Activated CD4-positive, CD25-positive, alpha-beta regulatory T cell (primary cell): Measurements from ENCODE around the gene ITM2C.

Source experiments
- DNase-seq, 4 experiments: peaks; one replicate each; lab custom pipeline; 2025; lab: John Stamatoyannopoulos, UW

The ITM2C gene

DNA sequence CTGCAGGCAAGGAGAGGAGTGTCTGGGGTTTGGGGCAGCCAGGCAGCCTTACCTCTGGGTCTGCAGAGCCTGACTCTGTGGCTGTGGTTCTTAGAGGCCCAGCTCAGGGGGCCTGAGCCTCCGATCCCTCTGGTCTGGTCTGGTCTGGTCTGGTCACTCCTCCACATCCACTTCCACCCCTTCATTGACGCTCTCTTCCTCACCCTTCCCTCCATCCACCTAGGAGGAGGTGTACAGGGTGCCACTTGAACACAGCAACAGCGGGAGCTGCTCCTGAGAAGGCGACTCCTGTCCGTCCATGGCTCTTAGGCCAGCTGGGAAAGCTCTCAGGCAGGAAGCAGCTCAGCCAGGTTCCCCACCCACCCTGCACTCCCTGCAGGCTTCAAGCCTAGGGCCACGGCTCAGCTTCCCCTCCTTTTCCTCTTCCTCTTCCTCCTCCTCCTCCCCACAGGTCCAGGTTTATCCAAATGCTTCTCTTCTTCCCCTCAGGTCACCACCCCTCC is 43.4 kb downstream of the ITM2C start:
- DNase-seq: no peak

GRCh38 chr2:230908595-230909191 is 44.0 kb downstream of the ITM2C start:
- DNase-seq: no peak

DNA sequence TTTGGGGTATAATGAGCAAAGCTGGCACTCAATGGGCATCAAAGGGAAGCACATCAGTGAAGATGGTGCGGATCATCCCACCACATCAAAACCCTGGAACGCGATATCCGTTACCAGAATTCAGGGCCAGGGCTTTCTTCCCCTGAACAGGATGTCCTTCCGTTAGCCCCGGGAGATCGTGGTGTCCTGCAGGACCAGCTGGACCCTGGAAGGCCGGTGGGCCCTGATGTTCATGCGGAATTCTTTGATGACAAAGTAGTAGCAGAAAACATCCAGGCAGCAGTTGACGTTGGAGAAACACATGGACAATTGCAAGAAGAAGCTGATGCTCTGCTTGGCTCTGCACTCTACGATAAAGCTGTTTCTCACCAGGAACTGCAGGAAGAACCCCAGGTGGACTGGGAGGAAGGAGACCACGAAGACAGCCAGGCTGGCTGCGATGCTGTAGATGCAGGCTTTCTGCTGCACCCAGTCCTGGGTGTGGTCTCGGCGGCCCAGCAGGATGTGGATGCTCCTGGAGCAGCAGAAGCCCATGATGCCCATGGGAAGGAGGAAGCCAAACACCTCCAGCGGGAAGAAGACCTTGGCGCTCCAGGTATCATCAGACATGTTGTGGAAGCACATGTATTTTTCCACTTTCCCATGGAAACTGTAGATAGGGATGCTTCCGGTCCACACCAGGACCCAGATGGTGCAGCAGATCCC is 45.3 kb downstream of the ITM2C start:
- DNase-seq: no peak

- DNase-seq: no peak
These were observed 45.9 kb downstream of the ITM2C start for GRCh38 chr2:230910546-230911177.

- no peak for DNase-seq
These were observed 47.3 kb downstream of the ITM2C start for GRCh38 chr2:230912046-230912445.

GRCh38 chr2:230912724-230913123 is 48.0 kb downstream of the ITM2C start:
- DNase-seq: no peak

GRCh38 chr2:230913406-230914143 is 48.8 kb downstream of the ITM2C start:
- no peak for DNase-seq

GRCh38 chr2:230914886-230915285 is 50.1 kb downstream of the ITM2C start:
- no peak for DNase-seq

DNA sequence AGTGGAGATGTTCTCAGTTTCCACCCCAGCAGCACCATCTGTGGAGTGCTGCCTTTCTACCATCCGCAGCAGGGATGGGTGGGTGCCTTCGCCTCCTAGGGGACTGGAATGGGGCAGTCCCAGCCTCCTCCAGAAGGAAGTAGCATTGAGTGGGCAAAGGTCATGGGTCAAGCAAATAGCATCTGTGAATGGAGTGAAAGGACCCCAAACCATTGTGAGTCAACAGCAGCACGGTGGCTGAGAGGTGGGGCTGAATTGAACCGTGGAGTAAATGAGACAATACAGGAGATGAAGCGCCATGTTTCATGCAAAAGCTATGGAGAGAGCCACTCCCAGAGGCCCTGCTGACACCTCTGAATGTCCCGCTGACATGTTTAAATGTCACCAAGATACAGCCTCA is 50.6 kb downstream of the ITM2C start:
- DNase-seq: no peak

- DNase-seq: no peak
These were observed 51.5 kb downstream of the ITM2C start for GRCh38 chr2:230916218-230916617.

DNA sequence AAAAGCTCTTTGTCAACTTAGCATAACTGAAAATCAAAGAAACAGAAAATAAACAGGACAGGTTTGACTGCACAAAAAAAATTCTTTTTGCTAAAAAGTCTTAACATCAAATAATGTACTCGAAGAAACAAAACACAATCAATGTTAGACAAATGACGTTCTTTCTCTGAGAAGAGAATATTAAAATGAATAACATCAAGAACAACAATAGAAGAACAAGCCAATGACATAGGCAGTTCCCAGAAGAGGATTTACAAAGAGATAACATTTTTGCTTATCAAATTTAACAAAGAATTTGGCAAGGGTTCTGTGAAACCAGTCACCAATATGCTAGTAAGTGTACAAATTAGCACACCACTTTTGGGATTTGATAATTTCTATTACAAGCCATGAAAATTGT is 54.5 kb downstream of the ITM2C start:
- no peak for DNase-seq

- no peak for DNase-seq
These were observed 54.9 kb downstream of the ITM2C start for GRCh38 chr2:230919681-230920080.

DNA sequence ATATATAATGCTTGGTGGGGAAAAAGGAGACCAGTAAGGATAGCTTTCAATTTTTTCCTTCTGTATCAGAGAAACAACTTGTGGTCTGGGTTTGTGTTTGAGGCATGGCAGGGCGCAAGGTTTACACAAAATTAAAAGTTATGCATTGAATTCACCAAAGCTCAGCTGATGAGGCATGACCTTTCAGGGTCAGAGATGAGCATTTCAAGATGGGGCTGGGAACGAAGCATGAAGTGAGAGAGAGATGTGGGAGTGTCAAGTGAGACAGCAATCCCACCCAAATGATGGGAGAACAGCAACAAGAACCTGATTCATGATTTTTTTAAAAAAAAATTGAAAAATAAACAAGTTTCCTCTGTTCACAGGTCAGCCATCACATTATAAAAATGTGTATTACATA is 55.4 kb downstream of the ITM2C start:
- no peak for DNase-seq

DNA sequence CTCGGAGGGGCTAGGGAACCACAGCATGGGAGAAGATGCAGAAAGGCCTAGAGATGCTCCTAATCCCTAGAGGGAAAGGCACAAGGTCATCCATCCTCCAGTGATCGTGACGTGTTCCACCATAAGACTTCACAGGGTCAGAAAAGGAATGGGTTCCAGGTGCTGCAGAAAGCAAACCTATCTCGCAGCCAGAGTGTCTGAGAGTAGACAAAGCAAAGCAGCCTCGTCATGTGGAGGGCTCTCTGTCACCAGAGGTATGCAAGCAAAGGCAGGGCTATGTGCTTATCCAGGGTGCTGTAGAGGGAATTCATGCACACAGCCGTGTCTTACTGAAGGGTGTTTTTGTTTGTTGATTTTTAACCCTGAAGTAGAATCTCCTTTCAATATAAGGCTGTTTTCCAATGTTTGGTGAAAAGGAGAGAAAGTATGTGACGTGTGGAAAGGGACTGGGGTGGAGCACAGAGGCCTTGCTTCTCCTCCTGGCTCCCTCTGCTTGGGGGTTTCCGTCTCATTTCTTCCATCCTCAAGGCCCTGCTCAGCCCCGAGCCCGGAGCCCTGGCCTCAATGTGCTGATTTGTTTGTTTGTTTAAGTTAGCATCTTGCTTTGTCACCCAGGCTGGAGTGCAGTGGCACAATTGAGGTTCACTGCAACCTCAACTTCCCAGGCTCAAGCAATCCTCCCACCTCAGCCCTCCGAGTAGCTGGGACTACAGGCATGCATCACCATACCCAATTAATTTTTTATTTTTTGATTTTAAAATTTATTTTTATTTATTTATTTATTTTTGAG is 57.3 kb downstream of the ITM2C start:
- DNase-seq: no peak

- no peak for DNase-seq
These were observed 58.4 kb downstream of the ITM2C start for GRCh38 chr2:230922951-230923717.

GRCh38 chr2:230924092-230924469 is 59.3 kb downstream of the ITM2C start:
- no peak for DNase-seq

GRCh38 chr2:230924470-230925341 is 60.0 kb downstream of the ITM2C start, which contains the start of gene GPR55:
TSS of gene GPR55 (minus strand) at chr2:230925242. CDS start at chr2:230910962, 14,280 bp downstream.
- DNase-seq: peak in 2 of 4 experiments; percentile 50 to 53

DNA sequence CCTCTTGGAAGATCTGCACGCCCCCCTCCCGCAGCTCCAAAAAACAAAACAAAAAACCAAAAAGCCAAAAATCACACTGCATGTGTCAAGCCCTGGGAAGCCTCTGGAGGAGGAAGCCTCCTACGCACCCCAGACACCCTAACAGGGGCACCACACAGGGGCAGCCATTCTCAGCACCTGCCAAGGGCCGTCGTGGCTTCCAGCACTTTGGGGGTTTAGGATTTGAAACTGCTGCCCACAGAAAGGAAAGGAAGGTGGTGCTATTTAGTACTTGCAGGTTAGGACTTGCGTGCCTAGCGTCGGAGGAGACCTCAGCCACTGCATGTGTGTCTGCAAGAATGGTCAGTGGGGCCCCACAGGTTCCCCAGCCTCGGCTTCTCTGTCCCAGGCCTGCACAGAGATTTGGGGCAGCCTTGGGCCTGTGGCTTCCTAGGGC is 60.7 kb downstream of the ITM2C start:
- DNase-seq: no peak

DNA sequence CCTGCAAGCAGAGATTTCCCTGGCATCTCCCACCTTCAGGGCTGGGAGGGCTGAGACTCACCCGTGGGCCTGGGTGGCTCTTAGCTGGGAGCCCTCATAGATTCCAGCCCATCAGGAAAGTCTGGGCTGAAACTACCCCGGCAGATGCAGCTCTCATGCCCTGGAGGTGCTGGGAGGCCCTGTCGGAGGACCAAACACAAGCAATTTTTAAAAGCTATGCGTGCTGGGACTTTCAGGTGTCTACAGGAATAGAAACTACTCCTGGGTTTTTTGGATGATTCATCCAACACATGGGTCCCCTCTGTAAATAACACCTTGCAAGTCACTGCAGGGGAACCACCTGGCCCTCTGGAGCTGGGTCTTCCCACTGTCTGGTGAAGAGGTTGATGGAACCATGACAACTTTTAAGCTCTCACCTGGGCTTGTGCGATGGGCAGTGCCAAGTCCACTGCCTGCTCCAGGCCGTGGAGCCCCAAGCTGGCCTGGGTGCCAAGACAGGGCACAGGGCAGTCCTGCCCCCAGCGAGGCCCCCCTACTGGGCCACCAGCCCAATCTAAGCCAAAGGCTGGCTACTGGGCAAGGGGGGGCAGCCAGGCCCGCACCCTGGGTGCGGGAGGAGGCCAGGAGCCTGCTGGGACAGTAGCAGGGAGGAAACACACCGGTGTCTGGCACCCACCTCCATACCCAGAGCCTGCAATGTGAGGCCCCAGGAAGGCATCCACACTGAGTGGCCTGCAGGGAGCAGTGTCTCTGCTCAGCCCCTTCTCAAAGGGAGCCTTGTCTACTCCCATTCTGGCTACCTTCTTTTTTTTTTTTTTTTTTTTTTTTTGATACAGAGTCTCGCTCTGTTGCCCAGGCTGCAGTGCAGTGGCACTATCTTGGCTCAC is 61.4 kb downstream of the ITM2C start:
- DNase-seq: peak in 2 of 4 experiments; percentile 23 to 28
